Hepatocyte (in vitro differentiated cells): ENCODE measurements around the gene RAB1A. TPM values are rescaled to one million over a fixed set of nuclear protein-coding genes. Genes with fewer than 3 reads are reported as not detected.

Experiments
- DNase-seq: peaks from one replicate; pipeline ENCODE4 v3.0.0-alpha.2; 2016; ENCODE audit warnings: low spot score
- H2AFZ ChIP-seq: fragments of 200-600 bp; sonication (generic); 2 replicates; pipeline ENCODE4 v1.6.0; 2016; ENCODE audit warnings: antibody characterized with exemption, mild to moderate bottlenecking
- H3K27ac ChIP-seq: fragments of 200-600 bp; sonication (generic); 2 replicates; pipeline ENCODE4 v1.5.1; 2016; ENCODE audit warnings: mild to moderate bottlenecking
- H3K27me3 ChIP-seq: fragments of 200-600 bp; sonication (generic); 2 replicates; pipeline ENCODE4 v1.6.1; 2016
- H3K36me3 ChIP-seq: fragments of 200-600 bp; sonication (generic); replicated peaks from 2 replicates; pipeline ENCODE4 v1.5.1; 2016; ENCODE audit warnings: low read depth; ENCODE audit not compliant: insufficient read depth
- H3K4me1 ChIP-seq: fragments of 200-600 bp; sonication (generic); 2 replicates; pipeline ENCODE4 v1.5.1; 2016; ENCODE audit warnings: mild to moderate bottlenecking, moderate library complexity; ENCODE audit not compliant: insufficient read depth
- H3K4me2 ChIP-seq: fragments of 200-600 bp; sonication (generic); 2 replicates; pipeline ENCODE4 v1.6.0; 2016
- H3K4me3 ChIP-seq: fragments of 200-600 bp; sonication (generic); 2 replicates; pipeline ENCODE4 v1.5.1; 2016; ENCODE audit warnings: mild to moderate bottlenecking
- H3K79me2 ChIP-seq: fragments of 200-600 bp; sonication (generic); 2 replicates; pipeline ENCODE4 v1.6.0; 2017; ENCODE audit warnings: mild to moderate bottlenecking
- H3K9me2 ChIP-seq: fragments of 200-600 bp; sonication (generic); replicated peaks from 2 replicates; pipeline ENCODE4 v1.6.0; 2017; ENCODE audit warnings: mild to moderate bottlenecking; ENCODE audit not compliant: insufficient read depth
- H3K9me3 ChIP-seq: fragments of 200-600 bp; sonication (generic); 2 replicates; pipeline ENCODE4 v1.5.1; 2016; ENCODE audit warnings: low read depth, mild to moderate bottlenecking
- H4K20me1 ChIP-seq: fragments of 200-600 bp; sonication (generic); 2 replicates; pipeline ENCODE4 v1.6.0; 2016; ENCODE audit warnings: mild to moderate bottlenecking; ENCODE audit not compliant: insufficient read depth, poor library complexity, severe bottlenecking
- EZH2 ChIP-seq: fragments of 200-600 bp; sonication (generic); IDR thresholded peaks from 2 replicates; pipeline ENCODE4 v1.6.1; 2016; ENCODE audit warnings: antibody characterized with exemption, mild to moderate bottlenecking, borderline replicate concordance
- EZH2phosphoT487 ChIP-seq: fragments of 200-600 bp; sonication (generic); IDR thresholded peaks from one replicate; pipeline ENCODE4 v1.6.1; 2018; ENCODE audit warnings: antibody characterized with exemption, mild to moderate bottlenecking, low read depth, moderate library complexity; ENCODE audit not compliant: unreplicated experiment, severe bottlenecking
- WGBS: methylation state at CpG from one replicate; pipeline ENCODE4 v1.1.6; 2016; ENCODE audit warnings: low lambda C conversion rate; ENCODE audit errors: missing lambda C conversion rate; 5-methylcytosine and 5-hydroxymethylcytosine counted together
- polyA plus RNA-seq: library from polyadenylated mRNA; unstranded; fragments of >200 nt; fragmentation: Nextera tagmentation; extraction: Ambion mirVana; gene quantifications from 2 replicates; pipeline ENCODE4 v1.2.1, GENCODE V29; 2016
- total RNA-seq: library from RNA; depleted of rRNA; stranded (reverse); fragments of >200 nt; gene quantifications from 2 replicates; pipeline ENCODE4 v1.2.3, GENCODE V29; 2014
- TF ChIP-seq, protein P1 (sequence below): fragments of 200-600 bp; sonication (generic); IDR thresholded peaks from 2 replicates; pipeline ENCODE4 v1.5.1; 2016; ENCODE audit warnings: antibody characterized with exemption, mild to moderate bottlenecking; ENCODE audit not compliant: poor library complexity

The RAB1A gene
- total and polyA plus RNA-seq, 2 experiments from 2014 or later, result 200 to 347 TPM

DNA sequence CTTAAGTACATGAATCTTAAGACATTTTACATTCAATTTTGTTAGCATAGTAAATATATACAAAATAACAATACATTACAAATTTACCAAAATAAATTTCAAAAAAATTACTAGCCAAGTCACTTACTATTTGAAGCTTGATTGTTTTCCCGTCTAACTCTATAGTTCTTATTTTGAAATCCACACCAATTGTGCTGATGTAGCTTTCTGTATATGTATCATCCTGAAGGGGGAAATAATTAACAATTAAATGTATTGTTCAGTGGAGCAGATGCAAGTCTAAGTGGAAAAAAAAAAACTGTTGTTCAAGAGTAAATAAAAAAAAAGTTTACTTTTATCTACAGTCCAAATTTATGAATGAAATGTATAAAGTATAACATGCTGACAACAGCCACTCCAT lies 32.1 kb downstream of the RAB1A start:
- TF ChIP-seq, protein P1, sequence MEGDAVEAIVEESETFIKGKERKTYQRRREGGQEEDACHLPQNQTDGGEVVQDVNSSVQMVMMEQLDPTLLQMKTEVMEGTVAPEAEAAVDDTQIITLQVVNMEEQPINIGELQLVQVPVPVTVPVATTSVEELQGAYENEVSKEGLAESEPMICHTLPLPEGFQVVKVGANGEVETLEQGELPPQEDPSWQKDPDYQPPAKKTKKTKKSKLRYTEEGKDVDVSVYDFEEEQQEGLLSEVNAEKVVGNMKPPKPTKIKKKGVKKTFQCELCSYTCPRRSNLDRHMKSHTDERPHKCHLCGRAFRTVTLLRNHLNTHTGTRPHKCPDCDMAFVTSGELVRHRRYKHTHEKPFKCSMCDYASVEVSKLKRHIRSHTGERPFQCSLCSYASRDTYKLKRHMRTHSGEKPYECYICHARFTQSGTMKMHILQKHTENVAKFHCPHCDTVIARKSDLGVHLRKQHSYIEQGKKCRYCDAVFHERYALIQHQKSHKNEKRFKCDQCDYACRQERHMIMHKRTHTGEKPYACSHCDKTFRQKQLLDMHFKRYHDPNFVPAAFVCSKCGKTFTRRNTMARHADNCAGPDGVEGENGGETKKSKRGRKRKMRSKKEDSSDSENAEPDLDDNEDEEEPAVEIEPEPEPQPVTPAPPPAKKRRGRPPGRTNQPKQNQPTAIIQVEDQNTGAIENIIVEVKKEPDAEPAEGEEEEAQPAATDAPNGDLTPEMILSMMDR, result no peak
- TF ChIP-seq EZH2phosphoT487 (no peak), EZH2 (no peak)
- Histone ChIP-seq H3K4me2 (no peak overlapping the region), H4K20me1 (peaks cover 100% of the 10 kb centered on the region), H3K36me3 (peaks cover 3% of the 10 kb centered on the region), H3K9me2 (no peaks in the 10 kb centered on the region), H3K4me3 (no peak overlapping the region), H3K27ac (no peak overlapping the region), H3K27me3 (no peaks in the 10 kb centered on the region), H3K9me3 (no peaks in the 10 kb centered on the region), H2AFZ (no peak overlapping the region), H3K79me2 (peaks cover 99% of the 10 kb centered on the region), H3K4me1 (no peaks in the 10 kb centered on the region)
- DNase-seq, result no peak
- WGBS, result 92% methylated on average over 1 of the region's 1 CpG

DNA sequence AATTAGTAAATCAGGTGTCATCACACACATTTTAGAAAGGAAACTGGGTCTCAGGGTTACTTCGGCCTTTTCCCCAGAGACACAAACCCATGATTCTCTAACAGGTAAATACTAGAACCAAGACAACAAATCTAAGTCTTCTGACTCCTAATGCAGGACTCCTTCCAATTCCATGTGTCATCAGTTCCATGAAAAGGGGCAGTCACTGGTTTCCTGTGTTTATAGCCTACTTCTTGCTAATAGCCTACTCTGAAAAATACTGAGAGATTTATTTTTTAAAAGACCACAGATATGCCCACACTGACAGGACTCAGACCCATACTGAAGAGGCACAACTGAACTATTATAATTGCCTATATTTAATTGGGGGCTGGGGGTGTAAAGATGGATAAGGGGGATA lies 33.0 kb downstream of the RAB1A start:
- TF ChIP-seq EZH2 (no peak), EZH2phosphoT487 (no peak)
- TF ChIP-seq, protein P1, result no peak

DNA sequence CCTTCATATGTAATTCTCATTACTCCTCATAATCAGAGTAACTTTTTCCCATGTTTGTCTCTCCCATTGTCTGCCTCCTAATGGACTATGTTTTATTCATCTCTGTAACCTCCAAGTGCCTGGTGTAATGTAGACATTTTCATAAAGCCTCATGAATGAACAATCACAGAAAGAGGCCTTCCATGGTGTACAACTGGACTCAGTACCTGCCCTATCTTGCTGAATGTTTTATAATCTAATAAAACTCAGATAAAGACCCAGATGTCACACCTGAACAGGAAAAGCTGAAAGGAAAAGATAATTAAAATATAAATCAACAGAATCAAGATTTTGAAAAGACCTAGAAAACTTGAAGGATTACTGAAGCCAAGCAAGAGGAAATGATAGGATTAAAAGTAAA lies 36.7 kb downstream of the RAB1A start:
- Histone ChIP-seq H3K9me3 (no peaks in the 10 kb centered on the region), H3K36me3 (no peaks in the 10 kb centered on the region), H3K79me2 (peaks cover 99% of the 10 kb centered on the region), H4K20me1 (peaks cover 95% of the 10 kb centered on the region), H3K27ac (no peak overlapping the region), H3K27me3 (no peaks in the 10 kb centered on the region), H3K4me3 (no peak overlapping the region), H3K4me1 (no peaks in the 10 kb centered on the region), H3K4me2 (no peak overlapping the region), H3K9me2 (no peaks in the 10 kb centered on the region), H2AFZ (no peak overlapping the region)
- DNase-seq, result no peak
- TF ChIP-seq, protein P1, result no peak
- no peak for TF ChIP-seq EZH2
- no peak for TF ChIP-seq EZH2phosphoT487

More for the DNA sequence above, 33.0 kb downstream of the RAB1A start:
- Histone ChIP-seq H3K9me3 (no peaks in the 10 kb centered on the region), H3K4me3 (no peak overlapping the region), H4K20me1 (peaks cover 100% of the 10 kb centered on the region), H3K27ac (no peak overlapping the region), H3K36me3 (peaks cover 3% of the 10 kb centered on the region), H3K4me1 (no peaks in the 10 kb centered on the region), H3K4me2 (no peak overlapping the region), H2AFZ (no peak overlapping the region), H3K9me2 (no peaks in the 10 kb centered on the region), H3K79me2 (peaks cover 99% of the 10 kb centered on the region), H3K27me3 (no peaks in the 10 kb centered on the region)
- 100% methylated on average over 1 of the region's 1 CpG for WGBS
- DNase-seq, result no peak

DNA sequence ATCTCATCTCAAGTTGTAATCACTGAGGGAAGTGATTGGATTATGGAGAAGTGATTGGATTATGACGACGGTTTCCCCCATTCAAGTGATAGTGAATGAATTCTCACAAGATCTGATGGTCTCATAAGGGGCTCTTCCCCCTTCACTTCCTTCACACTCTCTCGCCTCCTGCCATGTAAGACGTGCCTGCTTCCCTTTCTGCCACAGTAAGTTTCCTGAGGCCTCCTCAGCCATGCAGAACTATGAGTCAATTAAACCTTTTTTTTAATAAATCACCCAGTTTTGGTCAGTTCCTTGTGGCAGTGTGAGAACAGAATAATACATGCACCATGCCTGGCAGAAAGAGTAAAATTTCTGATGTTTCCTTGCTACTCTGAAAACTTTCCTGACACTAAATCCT lies 37.1 kb downstream of the RAB1A start:
- H3K4me1 ChIP-seq, result no peaks in the 10 kb centered on the region

More for the DNA sequence above, 37.1 kb downstream of the RAB1A start:
- Histone ChIP-seq H3K9me2 (no peaks in the 10 kb centered on the region), H3K79me2 (peaks cover 99% of the 10 kb centered on the region), H3K9me3 (no peaks in the 10 kb centered on the region), H2AFZ (no peak overlapping the region), H3K36me3 (no peaks in the 10 kb centered on the region), H3K27me3 (no peaks in the 10 kb centered on the region), H3K27ac (no peak overlapping the region), H3K4me2 (no peak overlapping the region), H3K4me3 (no peak overlapping the region), H4K20me1 (peaks cover 95% of the 10 kb centered on the region)
- no peak for DNase-seq
- 96% methylated on average over 4 of the region's 4 CpGs for WGBS
- TF ChIP-seq EZH2phosphoT487 (no peak), EZH2 (no peak)
- TF ChIP-seq, protein P1, result no peak
